K562 (cell line): ENCODE data around the gene CDKN1C. TPM values are rescaled to one million over a fixed set of nuclear protein-coding genes. Genes with fewer than 3 reads are reported as not detected.

Experiments used
- AFF1 ChIP-seq, 2 experiments: fragments of 450-650 bp; IDR thresholded peaks; 2 replicates each; pipeline ENCODE4 v1.6.1; 2018; ENCODE audit warnings: mild to moderate bottlenecking in 2 of 2, low read depth in 1 of 2; ENCODE audit not compliant: partially characterized antibody in 2 of 2
- CXXC5 ChIP-seq: fragments of 250-450 bp; sonication (Bioruptor Pico); IDR thresholded peaks from 2 replicates; pipeline ENCODE4 v1.8.0; 2022; ENCODE audit warnings: inconsistent platforms, mild to moderate bottlenecking, moderate library complexity
- FOXA3 ChIP-seq, 2 experiments: fragments of 450-650 bp in 1 of 2; sonication (generic) in 1 of 2; formaldehyde crosslinking; IDR thresholded peaks in 1 of 2; conservative IDR thresholded peaks in 1 of 2; 2 replicates each; pipeline versions ENCODE4 v1.4.0 to v1.8.0; 2020 to 2022; ENCODE audit warnings: mild to moderate bottlenecking in 2 of 2, missing genetic modification reagents in 1 of 2
- HIVEP1 ChIP-seq: fragments of 250-450 bp; sonication (Bioruptor Pico); IDR thresholded peaks from 2 replicates; pipeline ENCODE4 v1.4.0; 2020; ENCODE audit warnings: mild to moderate bottlenecking
- MECOM ChIP-seq: fragments of 250-450 bp; sonication (Bioruptor Pico); IDR thresholded peaks from 2 replicates; pipeline ENCODE4 v1.8.0; 2022; ENCODE audit warnings: inconsistent platforms
- MXD1 ChIP-seq: fragments of 250-450 bp; sonication (Bioruptor Pico); IDR thresholded peaks from 2 replicates; pipeline ENCODE4 v1.8.0; 2021; ENCODE audit warnings: borderline replicate concordance, mild to moderate bottlenecking, moderate library complexity; ENCODE audit not compliant: poor library complexity, severe bottlenecking
- NEUROD1 ChIP-seq: fragments of 150-350 bp; IDR thresholded peaks from 2 replicates; pipeline ENCODE4 v1.6.1; 2014; ENCODE audit warnings: borderline replicate concordance, low read length, low read depth; ENCODE audit not compliant: partially characterized antibody
- OTX1 ChIP-seq: fragments of 450-650 bp; formaldehyde crosslinking; IDR thresholded peaks from 2 replicates; pipeline ENCODE4 v1.4.0; 2022; ENCODE audit warnings: mild to moderate bottlenecking
- POLR2G ChIP-seq: fragments of 200-400 bp; formaldehyde crosslinking; IDR thresholded peaks from 2 replicates; pipeline ENCODE4 v1.6.1; 2017; ENCODE audit warnings: low read depth, mild to moderate bottlenecking, antibody characterized with exemption, low read length, moderate library complexity
- PURB ChIP-seq: sonication (generic); formaldehyde crosslinking; IDR thresholded peaks from 2 replicates; pipeline ENCODE4 v1.9.0; 2021; ENCODE audit warnings: low read depth, mild to moderate bottlenecking, missing genetic modification reagents
- TEAD4 ChIP-seq, 2 experiments: sonication (generic) in 1 of 2; formaldehyde crosslinking in 1 of 2; IDR thresholded peaks; 2 replicates each; pipeline versions ENCODE4 v1.6.1 to v1.8.0; 2012 to 2022; ENCODE audit warnings: borderline replicate concordance in 1 of 2, inconsistent platforms in 1 of 2, low read length in 1 of 2, mild to moderate bottlenecking in 1 of 2, missing genetic modification reagents in 1 of 2
- THAP7 ChIP-seq: fragments of 250-450 bp; sonication (Bioruptor Pico); IDR thresholded peaks from 2 replicates; pipeline ENCODE4 v1.5.0; 2021
- YY1 ChIP-seq, 3 experiments: IDR thresholded peaks; 2 replicates each; pipeline ENCODE4 v1.6.1; 2011; ENCODE audit warnings: low read length in 2 of 3, mild to moderate bottlenecking in 2 of 3, moderate library complexity in 2 of 3, borderline replicate concordance in 1 of 3, control low read depth in 1 of 3, low read depth in 1 of 3; ENCODE audit not compliant: insufficient read depth in 3 of 3, insufficient replicate concordance in 2 of 3, control insufficient read depth in 1 of 3, insufficient read length in 1 of 3; ENCODE audit errors: extremely low read depth in 1 of 3
- ZC3H8 ChIP-seq: fragments of 450-650 bp; IDR thresholded peaks from 2 replicates; pipeline ENCODE4 v1.6.1; 2017
- ZNF583 ChIP-seq: fragments of 250-450 bp; sonication (Bioruptor Pico); IDR thresholded peaks from 2 replicates; pipeline ENCODE4 v1.4.0; 2020
- ZNF592 ChIP-seq: fragments of 450-650 bp; IDR thresholded peaks from 2 replicates; pipeline ENCODE4 v1.6.1; 2017; ENCODE audit warnings: antibody characterized with exemption, mild to moderate bottlenecking
- polyA plus RNA-seq, 8 experiments: library from polyadenylated mRNA; depleted of rRNA in 4 of 8; stranded (reverse) in 5 of 8; unstranded in 3 of 8; fragments of >200 nt; fragmentation: Nextera tagmentation in 2 of 8; fragmentation: Illumina TruSeq in 1 of 8; extraction: Ambion mirVana in 2 of 8; extraction: Trizol in 1 of 8; gene quantifications; 2 replicates each; pipeline versions ENCODE4 v1.2.1 to v1.2.3, GENCODE V29; 2011 to 2014; ENCODE audit warnings: inconsistent platforms in 1 of 8, missing spikeins in 1 of 8
- total RNA-seq, 7 experiments: library from RNA; depleted of rRNA in 6 of 7; stranded (reverse); fragments of >200 nt in 6 of 7; fragmentation: Illumina TruSeq in 2 of 7; extraction: Trizol in 2 of 7; gene quantifications; 2 replicates each; pipeline versions ENCODE4 v1.2.1 to v1.2.3, GENCODE V29; 2011 to 2021; ENCODE audit warnings: low replicate concordance in 1 of 7

CDKN1C gene
- total and polyA plus RNA-seq, 9 of the 15 experiments (the other 6 are each of a cell fraction or from before 2014, with no cell fraction given): 2.8 to 21.1 (median 9.3) TPM

- TF ChIP-seq AFF1 (IDR thresholded peaks at IDR 0.05; ENCODE audit: low read depth in 1 of 2, partially characterized antibody in 2 of 2): no peak
- peak; percentile 60 for TF ChIP-seq CXXC5 (CRISPR knock-in tag)
- TF ChIP-seq HIVEP1 (CRISPR knock-in tag): no peak
- TF ChIP-seq YY1 (IDR thresholded peaks at IDR 0.05; ENCODE audit: borderline replicate concordance in 1 of 3, control insufficient read depth in 1 of 3, extremely low read depth in 1 of 3, insufficient read depth in 3 of 3, insufficient read length in 1 of 3, insufficient replicate concordance in 2 of 3, low read depth in 1 of 3, low read length in 2 of 3): no peak
- TF ChIP-seq ZNF592: peak; percentile 96
- no peak for TF ChIP-seq PURB (CRISPR knock-in tag)
- TF ChIP-seq NEUROD1: no peak
- no peak for TF ChIP-seq THAP7
- TF ChIP-seq POLR2G: no peak
- TF ChIP-seq ZC3H8: no peak
- TF ChIP-seq OTX1: no peak
- TF ChIP-seq TEAD4 (IDR thresholded peaks at IDR 0.05; ENCODE audit: low read length): 0 out of 2 replicates have a peak, but pooled peaks have one; percentile 9
- TF ChIP-seq TEAD4 (CRISPR knock-in tag; IDR thresholded peaks at IDR 0.05; ENCODE audit: borderline replicate concordance): no peak
- TF ChIP-seq FOXA3 (CRISPR knock-in tag; conservative IDR thresholded peaks at IDR 0.05 in 1 of 2, IDR thresholded peaks at IDR 0.05 in 1 of 2): peak in 1 of 2 experiments; percentile 76; a peak in 1 of 4 replicates
- 0 out of 2 replicates have a peak, but pooled peaks have one; percentile 62 for TF ChIP-seq MECOM
- TF ChIP-seq MXD1 (CRISPR knock-in tag): no peak
- TF ChIP-seq ZNF583: peak; percentile 74; the same call in 1 of the 2 replicates
Observed at GRCh38 chr11:2898366-2899079, 12.9 kb upstream of the CDKN1C start (continued).
